Activated T-cell treated with anti-CD3 and anti-CD28 coated beads for 24 hours (primary cell): ENCODE results near the gene TPO.
"Not testable (repeated sequence)": the region's sequence is repeated elsewhere in the genome, so short reads cannot be mapped to it uniquely, and the experiment has no call there.

ENCODE experiments used
- DNase-seq: peaks from one replicate; pipeline ENCODE4 v3.0.0-alpha.2; 2020; ENCODE audit warnings: low read depth

The TPO gene

GRCh38 chr2:1502891-1503304 is 89.6 kb downstream of the TPO start:
- DNase-seq, result no peak

- no peak for DNase-seq
These were observed 90.4 kb downstream of the TPO start for GRCh38 chr2:1503471-1504310.

- DNase-seq, result no peak
These were observed 91.1 kb downstream of the TPO start for GRCh38 chr2:1504311-1504750.

- DNase-seq, result no peak
These were observed 91.8 kb downstream of the TPO start for GRCh38 chr2:1505031-1505441.

- no peak for DNase-seq
These were observed 96.2 kb downstream of the TPO start for GRCh38 chr2:1509271-1510065.

- no peak for DNase-seq
These were observed 96.9 kb downstream of the TPO start for GRCh38 chr2:1510176-1510575.

GRCh38 chr2:1511455-1511854 is 98.2 kb downstream of the TPO start:
- no peak for DNase-seq

GRCh38 chr2:1512321-1513289 is 99.3 kb downstream of the TPO start:
- no peak for DNase-seq

- DNase-seq, result no peak
These were observed 101.3 kb downstream of the TPO start for GRCh38 chr2:1514391-1515072.

- no peak for DNase-seq
These were observed 101.8 kb downstream of the TPO start for GRCh38 chr2:1515073-1515430.

GRCh38 chr2:1515986-1516797 is 102.9 kb downstream of the TPO start:
- DNase-seq, result no peak

- DNase-seq, result no peak
These were observed 103.5 kb downstream of the TPO start for GRCh38 chr2:1516798-1517060.

- not testable (repeated sequence) for DNase-seq
These were observed 104.0 kb downstream of the TPO start for GRCh38 chr2:1517291-1517690.

- DNase-seq, result no peak
These were observed 104.5 kb downstream of the TPO start for GRCh38 chr2:1517786-1518185.

- no peak for DNase-seq
These were observed 105.1 kb downstream of the TPO start for GRCh38 chr2:1518331-1518803.

- no peak for DNase-seq
These were observed 105.7 kb downstream of the TPO start for GRCh38 chr2:1518867-1519530.

GRCh38 chr2:1521191-1521877 is 108.1 kb downstream of the TPO start:
- DNase-seq, result no peak

GRCh38 chr2:1521878-1522830 is 108.9 kb downstream of the TPO start:
- DNase-seq, result no peak
